Fibroblast of lung (primary cell): Measurements from ENCODE around the gene CHST1. TPM values are rescaled to one million over a fixed set of nuclear protein-coding genes. Genes with fewer than 3 reads are reported as not detected.

Experiments
- DNase-seq, 2 donors: peaks; one replicate each; pipeline versions ENCODE4 v3.0.0 to v3.0.0-alpha.2; 2010; ENCODE audit warnings: low read depth in 2 of 2
- H2AFZ ChIP-seq: 2 replicates; pipeline ENCODE4 v1.5.1; 2012; ENCODE audit warnings: low read length, control low read depth, inconsistent platforms
- H3K27ac ChIP-seq: 2 replicates; pipeline ENCODE4 v1.5.1; 2011; ENCODE audit warnings: low read length, control low read depth; ENCODE audit not compliant: insufficient read depth
- H3K27me3 ChIP-seq: 2 replicates; pipeline ENCODE4 v1.5.1; 2011; ENCODE audit warnings: mild to moderate bottlenecking, low read length; ENCODE audit not compliant: control insufficient read depth, insufficient read depth
- H3K36me3 ChIP-seq: 2 replicates; pipeline ENCODE4 v1.5.1; 2011; ENCODE audit warnings: low read length; ENCODE audit not compliant: control insufficient read depth, insufficient read depth
- H3K4me1 ChIP-seq: 2 replicates; pipeline ENCODE4 v1.5.1; 2011; ENCODE audit warnings: low read length; ENCODE audit not compliant: control insufficient read depth, insufficient read depth; ENCODE audit errors: extremely low read depth
- H3K4me2 ChIP-seq: 2 replicates; pipeline ENCODE4 v1.5.1; 2011; ENCODE audit warnings: low read length, control low read depth; ENCODE audit not compliant: insufficient read depth; ENCODE audit errors: extremely low read depth
- H3K4me3 ChIP-seq, 4 experiments: fragments of 200-600 bp in 1 of 4; sonication (generic) in 1 of 4; replicated peaks in 1 of 4; 2 replicates each; pipeline ENCODE4 v1.5.1; 2011 to 2016; ENCODE audit warnings: low read length in 4 of 4, low read depth in 3 of 4, mild to moderate bottlenecking in 3 of 4, control low read depth in 2 of 4, inconsistent platforms in 1 of 4, mixed read lengths in 1 of 4; ENCODE audit not compliant: insufficient read depth in 1 of 4; ENCODE audit errors: control extremely low read depth in 1 of 4
- H3K79me2 ChIP-seq: 2 replicates; pipeline ENCODE4 v1.5.1; 2012; ENCODE audit warnings: mild to moderate bottlenecking, low read length, inconsistent platforms; ENCODE audit not compliant: control insufficient read depth, insufficient read depth
- H3K9ac ChIP-seq: 2 replicates; pipeline ENCODE4 v1.5.1; 2011; ENCODE audit warnings: mild to moderate bottlenecking, low read length, control low read depth; ENCODE audit not compliant: insufficient read depth
- H3K9me3 ChIP-seq: 2 replicates; pipeline ENCODE4 v1.5.1; 2012; ENCODE audit warnings: low read depth, low read length; ENCODE audit not compliant: control insufficient read depth, insufficient read depth
- H4K20me1 ChIP-seq: 2 replicates; pipeline ENCODE4 v1.5.1; 2011; ENCODE audit warnings: low read length; ENCODE audit not compliant: control insufficient read depth, insufficient read depth; ENCODE audit errors: extremely low read depth
- CTCF ChIP-seq, 2 donors: IDR thresholded peaks in 1 of 2; conservative IDR thresholded peaks in 1 of 2; 1 replicate in 1 of 2; 2 replicates in 1 of 2; pipeline ENCODE4 v1.5.1; 2011 to 2012; ENCODE audit warnings: low read length in 2 of 2, control low read depth in 1 of 2, inconsistent platforms in 1 of 2, low read depth in 1 of 2, mild to moderate bottlenecking in 1 of 2
- EZH2 ChIP-seq: IDR thresholded peaks from 2 replicates; pipeline ENCODE4 v1.5.1; 2012; ENCODE audit warnings: low read length, control low read depth, mild to moderate bottlenecking; ENCODE audit errors: missing control alignments
- polyA plus RNA-seq, 2 donors: library from polyadenylated mRNA; depleted of rRNA in 1 of 2; stranded (reverse) in 1 of 2; unstranded in 1 of 2; fragments of >200 nt; gene quantifications; 2 replicates each; pipeline ENCODE4 v1.2.1, GENCODE V29; 2011 to 2012; ENCODE audit warnings: missing spikeins in 1 of 2
- total RNA-seq: library from RNA; depleted of rRNA; stranded (reverse); fragments of >200 nt; gene quantifications from 2 replicates; pipeline ENCODE4 v1.2.1, GENCODE V29; 2014

Gene CHST1
- total and polyA plus RNA-seq, 2 donors (not counting 1 experiment from before 2014, with no cell fraction given): under 0.01 to 0.17 TPM

- Histone ChIP-seq H3K4me2 (no peak overlapping the region), H3K27ac (no peak overlapping the region), H3K36me3 (no peaks in the 10 kb centered on the region), H3K27me3 (no peaks in the 10 kb centered on the region), H3K9ac (no peak overlapping the region), H4K20me1 (no peaks in the 10 kb centered on the region), H3K9me3 (no peaks in the 10 kb centered on the region), H2AFZ (no peak overlapping the region), H3K4me1 (no peaks in the 10 kb centered on the region), H3K79me2 (no peaks in the 10 kb centered on the region), H3K4me3 (no peak overlapping the region)
- DNase-seq: no peak
- TF ChIP-seq EZH2 (no peak), CTCF (conservative IDR thresholded peaks at IDR 0.05 in 1 of 2, IDR thresholded peaks at IDR 0.05 in 1 of 2; ENCODE audit: low read depth in 1 of 2, low read length in 2 of 2) (no peak)
Measured at GRCh38 chr11:45638051-45638450, 27.4 kb downstream of the CHST1 start.

- TF ChIP-seq CTCF (conservative IDR thresholded peaks at IDR 0.05 in 1 of 2, IDR thresholded peaks at IDR 0.05 in 1 of 2; ENCODE audit: low read depth in 1 of 2, low read length in 2 of 2): no peak
- TF ChIP-seq EZH2: no peak
- H4K20me1 ChIP-seq: no peaks in the 10 kb centered on the region
- H3K4me2 ChIP-seq: no peak overlapping the region
- no peaks in the 10 kb centered on the region for H3K9me3 ChIP-seq
- no peaks in the 10 kb centered on the region for H3K27me3 ChIP-seq
- H3K4me1 ChIP-seq: no peaks in the 10 kb centered on the region
- DNase-seq: no peak
- no peak overlapping the region for H2AFZ ChIP-seq
- H3K27ac ChIP-seq: no peak overlapping the region
- no peak overlapping the region for H3K4me3 ChIP-seq
- no peaks in the 10 kb centered on the region for H3K79me2 ChIP-seq
- H3K9ac ChIP-seq: no peak overlapping the region
- H3K36me3 ChIP-seq: no peaks in the 10 kb centered on the region
Measured at GRCh38 chr11:45635907-45636306, 29.5 kb downstream of the CHST1 start.

- H4K20me1 ChIP-seq: no peaks in the 10 kb centered on the region
- no peaks in the 10 kb centered on the region for H3K9me3 ChIP-seq
- no peaks in the 10 kb centered on the region for H3K36me3 ChIP-seq
- H3K4me3 ChIP-seq: no peak overlapping the region
- no peak overlapping the region for H3K27ac ChIP-seq
- H3K9ac ChIP-seq: no peak overlapping the region
- H3K79me2 ChIP-seq: no peaks in the 10 kb centered on the region
- TF ChIP-seq CTCF (conservative IDR thresholded peaks at IDR 0.05 in 1 of 2, IDR thresholded peaks at IDR 0.05 in 1 of 2; ENCODE audit: low read depth in 1 of 2, low read length in 2 of 2) (no peak), EZH2 (no peak)
- no peak overlapping the region for H3K4me2 ChIP-seq
- no peaks in the 10 kb centered on the region for H3K27me3 ChIP-seq
- no peaks in the 10 kb centered on the region for H3K4me1 ChIP-seq
- H2AFZ ChIP-seq: no peak overlapping the region
- no peak for DNase-seq
Measured at GRCh38 chr11:45625611-45626010, 39.8 kb downstream of the CHST1 start.
